Measurements from ENCODE around the gene CNTN4. TPM values are rescaled to one million over a fixed set of nuclear protein-coding genes. Genes with fewer than 3 reads are reported as not detected.

CNTN4 gene
- total and polyA plus RNA-seq, 10 donors = 0.20 to 4.3 (median 1.5) TPM

GRCh38 chr3:2727101-2727500 is 628.4 kb downstream of the CNTN4 start:
- H3K36me3 ChIP-seq = no peaks in the 10 kb centered on the region
- no peak for TF ChIP-seq POLR2AphosphoS5 (IDR thresholded peaks at IDR 0.05)
- no peak for TF ChIP-seq POLR2A (IDR thresholded peaks at IDR 0.05)
- TF ChIP-seq CTCF (IDR thresholded peaks at IDR 0.05 in 8 of 11, conservative IDR thresholded peaks at IDR 0.05 in 3 of 11) = no peak
- peaks cover 0 to 8% (median 0%) of the 10 kb centered on the region in 7 donors for H3K27me3 ChIP-seq (replicated peaks in 1 of 7)
- H3K27ac ChIP-seq = no peak overlapping the region
- no peak overlapping the region for H3K4me3 ChIP-seq
- H3K9me3 ChIP-seq = no peaks in the 10 kb centered on the region
- no peaks in the 10 kb centered on the region for H3K4me1 ChIP-seq
- WGBS, 5 donors = 52 to 71% (median 59%) methylated on average over 3 of the region's 3 CpGs
- DNase-seq = no peak
- intact Hi-C loops (cut with DNase I; ENCODE audit: low total_unique reads) = no loop called here

- Histone ChIP-seq H3K27me3 (replicated peaks in 1 of 7) (peaks cover 0 to 8% (median 0%) of the 10 kb centered on the region in 7 donors), H3K36me3 (no peaks in the 10 kb centered on the region), H3K27ac (no peak overlapping the region), H3K4me3 (no peak overlapping the region), H3K9me3 (no peaks in the 10 kb centered on the region), H3K4me1 (no peaks in the 10 kb centered on the region)
- 60 to 74% (median 70%) methylated on average over 8 of the region's 8 CpGs for WGBS, 5 donors
- TF ChIP-seq POLR2AphosphoS5 (IDR thresholded peaks at IDR 0.05) (no peak), POLR2A (IDR thresholded peaks at IDR 0.05) (no peak), CTCF (IDR thresholded peaks at IDR 0.05 in 8 of 11, conservative IDR thresholded peaks at IDR 0.05 in 3 of 11) (no peak)
- intact Hi-C loops (cut with DNase I; ENCODE audit: low total_unique reads) = no loop called here
- no peak for DNase-seq
Measured at GRCh38 chr3:2727610-2728318, 629.1 kb downstream of the CNTN4 start.

GRCh38 chr3:2731843-2732242 is 633.2 kb downstream of the CNTN4 start:
- no peaks in the 10 kb centered on the region for H3K4me1 ChIP-seq
- no peak overlapping the region for H3K27ac ChIP-seq
- 82 to 93% (median 89%) methylated on average over 2 of the region's 2 CpGs for WGBS, 5 donors
- no peak for DNase-seq
- H3K27me3 ChIP-seq (replicated peaks in 1 of 7) = no peaks in the 10 kb centered on the region
- H3K36me3 ChIP-seq = no peaks in the 10 kb centered on the region
- H3K9me3 ChIP-seq = no peaks in the 10 kb centered on the region
- TF ChIP-seq POLR2AphosphoS5 (IDR thresholded peaks at IDR 0.05) = no peak
- intact Hi-C loops (cut with DNase I; ENCODE audit: low total_unique reads) = no loop called here
- H3K4me3 ChIP-seq = no peak overlapping the region

GRCh38 chr3:2735392-2735894 is 636.8 kb downstream of the CNTN4 start:
- 71 to 82% (median 75%) methylated on average over 7 of the region's 7 CpGs for WGBS, 5 donors
- intact Hi-C loops (cut with DNase I; ENCODE audit: low total_unique reads) = no loop called here
- TF ChIP-seq CTCF (IDR thresholded peaks at IDR 0.05 in 8 of 11, conservative IDR thresholded peaks at IDR 0.05 in 3 of 11) (no peak), POLR2A (IDR thresholded peaks at IDR 0.05) (no peak)

More at GRCh38 chr3:2735392-2735894, 636.8 kb downstream of the CNTN4 start:
- H3K27me3 ChIP-seq (replicated peaks in 1 of 7) = no peaks in the 10 kb centered on the region
- DNase-seq = no peak
- no peaks in the 10 kb centered on the region for H3K4me1 ChIP-seq
- H3K36me3 ChIP-seq = no peaks in the 10 kb centered on the region
- no peak overlapping the region for H3K4me3 ChIP-seq
- no peaks in the 10 kb centered on the region for H3K9me3 ChIP-seq
- no peak overlapping the region for H3K27ac ChIP-seq

All from spleen (tissue), 11 donors.